Kidney (tissue), 14 donors: ENCODE measurements around the gene HES2. TPM values are rescaled to one million over a fixed set of nuclear protein-coding genes. Genes with fewer than 3 reads are reported as not detected.
A peak's percentile ranks its signal among the peaks of the same experiment; 100 is the strongest.
"Not testable (repeated sequence)": the region's sequence is repeated elsewhere in the genome, so short reads cannot be mapped to it uniquely, and the experiment has no call there.

ENCODE experiments used
- DNase-seq, 5 donors: peaks; one replicate each; pipeline ENCODE4 v3.0.0-alpha.2; 2013 to 2020
- FAIRE-seq: peaks from 2 replicates; lab custom pipeline; 2012; peaks lifted over from hg19 to GRCh38; lab: Jason Lieb, UNC
- H3K27ac ChIP-seq, 2 donors: one replicate each; pipeline ENCODE4 v1.7.0; 2013; ENCODE audit warnings: low read depth in 2 of 2, low read length in 2 of 2, inconsistent platforms in 1 of 2
- H3K27me3 ChIP-seq: one replicate; pipeline ENCODE4 v1.7.1; 2013; ENCODE audit warnings: low read length, inconsistent platforms; ENCODE audit not compliant: control insufficient read depth, insufficient read depth
- H3K36me3 ChIP-seq, 3 donors: one replicate each; pipeline versions ENCODE4 v1.7.0 to v1.7.1; 2013; ENCODE audit warnings: low read length in 3 of 3, control low read depth in 1 of 3, inconsistent platforms in 1 of 3; ENCODE audit not compliant: insufficient read depth in 3 of 3, control insufficient read depth in 2 of 3
- H3K4me1 ChIP-seq, 3 donors: one replicate each; pipeline versions ENCODE4 v1.7.0 to v1.7.1; 2013; ENCODE audit warnings: low read length in 3 of 3, inconsistent platforms in 1 of 3, low read depth in 1 of 3; ENCODE audit not compliant: control insufficient read depth in 2 of 3, insufficient read depth in 2 of 3
- H3K4me3 ChIP-seq, 3 donors: one replicate each; pipeline versions ENCODE4 v1.7.0 to v1.8.1; 2013; ENCODE audit warnings: low read length in 3 of 3, control low read depth in 1 of 3, inconsistent platforms in 1 of 3
- H3K9ac ChIP-seq, 3 donors: one replicate each; pipeline versions ENCODE4 v1.7.0 to v1.7.1; 2013; ENCODE audit warnings: low read length in 3 of 3, control low read depth in 1 of 3, inconsistent platforms in 1 of 3
- H3K9me3 ChIP-seq, 3 donors: one replicate each; pipeline versions ENCODE4 v1.7.0 to v1.7.1; 2013; ENCODE audit warnings: low read length in 3 of 3, control low read depth in 1 of 3, inconsistent platforms in 1 of 3; ENCODE audit not compliant: control insufficient read depth in 2 of 3, insufficient read depth in 1 of 3
- CTCF ChIP-seq: IDR thresholded peaks from 3 replicates; pipeline ENCODE4 v1.5.1; 2012; ENCODE audit warnings: mild to moderate bottlenecking, moderate library complexity, borderline replicate concordance; ENCODE audit not compliant: insufficient read depth; ENCODE audit errors: extremely low read depth
- intact Hi-C: fragments of 100-400 bp; cut with DNase I; formaldehyde crosslinking; loops from one replicate; pipeline ENCODE4 v1.11.1; 2022
- polyA plus RNA-seq: library from polyadenylated mRNA; stranded (reverse); fragments of 350-450 nt; fragmentation: Illumina TruSeq; extraction: RNeasy Lipid Tissue Mini Kit (QIAGEN cat#74804); gene quantifications from one replicate; pipeline ENCODE4 v1.2.3, GENCODE V29; 2014; ENCODE audit warnings: low read depth, low replicate concordance; ENCODE audit not compliant: insufficient read depth
- total RNA-seq: library from RNA; stranded (reverse); fragmentation: NEBNext Ultra II Directional; extraction: Animal tissue kit (Norgen Biotek cat#: 25700); gene quantifications from one replicate; pipeline ENCODE4 v1.2.1, GENCODE V29; 2021
- donor health status: control.
- donor health status: control.
- donor health status: control.
- donor health status: control.
- donor health status: control.
- donor health status: DM: yes; HTN: yes; CAD: no.
- donor health status: Normal renal cell carcinoma (clear cell type).

Gene HES2
- total and polyA plus RNA-seq, 2 donors from 2014 or later = 1.3 to 1.6 TPM

- H3K27me3 ChIP-seq = peaks cover 14% of the 10 kb centered on the region
- H3K9me3 ChIP-seq = no peaks in the 10 kb centered on the region
- H3K9ac ChIP-seq = no peak overlapping the region
- H3K4me3 ChIP-seq = no peak overlapping the region
- H3K36me3 ChIP-seq = no peaks in the 10 kb centered on the region
- FAIRE-seq = no peak
- H3K4me1 ChIP-seq = peaks cover 0 to under 1% (median 0%) of the 10 kb centered on the region in 3 donors
- no peak for TF ChIP-seq CTCF
- peak; percentile 69 to 85 (median 73) for DNase-seq
- H3K27ac ChIP-seq = no peak overlapping the region
- intact Hi-C loops = no loop called here
These were observed 35.4 kb upstream of the HES2 start for GRCh38 chr1:6454856-6455751.

DNA sequence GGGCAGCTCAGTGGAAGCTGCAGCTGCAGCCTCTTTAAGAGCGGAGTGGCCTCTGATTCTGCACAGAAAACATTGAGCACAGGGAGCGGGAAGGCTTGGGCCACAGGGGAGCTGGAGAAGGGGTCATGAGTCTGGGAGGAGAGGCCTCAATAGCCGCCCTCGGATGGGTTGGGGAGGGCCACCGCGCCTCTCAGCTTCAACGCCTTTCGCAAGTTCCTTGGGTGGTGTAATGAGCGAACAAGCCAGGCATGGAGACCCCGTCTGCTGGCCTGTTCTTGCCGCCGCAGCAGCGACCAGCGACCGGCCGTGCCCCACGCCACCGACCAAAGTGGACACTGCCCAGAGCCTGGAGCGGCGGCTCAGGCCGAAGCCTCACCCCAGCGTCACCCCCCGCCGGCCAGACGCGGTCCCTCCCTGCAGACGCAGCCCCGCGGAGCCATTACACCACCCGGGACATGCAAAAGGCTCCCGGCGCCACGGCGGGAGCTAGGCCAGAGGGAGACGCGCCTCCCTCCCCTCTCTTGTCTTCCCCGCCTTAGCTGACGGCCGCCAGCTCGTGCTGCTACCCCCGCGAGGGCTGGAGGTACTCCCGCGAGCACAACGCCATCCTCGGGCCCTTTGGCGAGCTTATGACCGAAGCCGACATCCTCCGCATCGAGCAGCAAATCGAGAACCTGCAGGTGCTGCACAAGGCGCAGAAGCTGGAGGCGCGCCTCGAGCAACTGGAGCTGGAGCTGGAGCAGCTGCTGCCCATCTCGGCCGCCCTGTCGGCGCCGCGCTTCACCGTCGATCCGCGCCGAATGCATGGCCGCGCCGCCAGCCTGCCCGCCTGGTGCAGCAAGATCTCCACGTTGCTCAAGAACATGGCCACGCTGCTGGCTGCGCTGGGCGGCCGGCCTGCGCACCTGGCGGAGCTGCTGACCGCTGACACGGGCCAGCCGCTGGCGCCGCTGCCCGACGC is 34.5 kb upstream of the HES2 start:
- H3K4me1 ChIP-seq, H3K36me3 ChIP-seq, intact Hi-C loops, H3K9me3 ChIP-seq, H3K4me3 ChIP-seq, FAIRE-seq, H3K9ac ChIP-seq, H3K27ac ChIP-seq: not testable (repeated sequence)
- H3K27me3 ChIP-seq = peaks cover 14% of the 10 kb centered on the region
- peak in 3 of 5 donors; percentile 48 to 54 (median 53) for DNase-seq

DNA sequence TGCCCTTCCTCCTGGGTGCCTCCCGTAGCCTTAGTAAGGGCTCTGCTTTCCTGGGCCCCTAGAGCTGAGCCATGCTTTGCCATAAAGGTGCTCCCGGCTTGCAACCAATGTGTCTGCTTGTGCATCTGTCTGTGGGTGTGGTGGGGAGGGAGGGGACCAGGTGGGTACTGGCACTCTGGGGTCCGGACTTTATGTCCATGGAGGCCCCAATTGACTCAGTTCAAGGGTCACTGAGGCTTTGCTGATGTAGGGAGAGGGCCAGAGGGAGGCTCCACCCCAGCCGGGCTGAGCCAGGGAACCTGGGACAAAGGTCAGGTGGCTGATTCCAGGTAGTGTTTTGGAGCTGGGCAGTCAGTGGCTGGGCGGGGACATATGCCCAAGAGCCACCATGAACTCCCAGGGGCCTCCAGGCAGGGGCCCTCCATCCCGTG is 31.2 kb upstream of the HES2 start:
- Histone ChIP-seq H3K4me3 (no peak overlapping the region), H3K27ac (peak overlapping the region in 1 of 2 donors; percentile 22), H3K36me3 (no peaks in the 10 kb centered on the region), H3K9ac (no peak overlapping the region), H3K27me3 (peaks cover 8% of the 10 kb centered on the region), H3K9me3 (no peaks in the 10 kb centered on the region), H3K4me1 (peaks cover 0 to 4% (median 2%) of the 10 kb centered on the region in 3 donors)
- no peak for TF ChIP-seq CTCF
- intact Hi-C loops = no loop called here
- no peak for DNase-seq
- FAIRE-seq = no peak

- H3K4me3 ChIP-seq, intact Hi-C loops, H3K27ac ChIP-seq, FAIRE-seq, H3K9ac ChIP-seq, H3K36me3 ChIP-seq, H3K27me3 ChIP-seq, H3K9me3 ChIP-seq, H3K4me1 ChIP-seq, DNase-seq: not testable (repeated sequence)
These were observed 30.8 kb upstream of the HES2 start for GRCh38 chr1:6450486-6450885.
